ENCODE results near the gene SPINK5. TPM values are rescaled to one million over a fixed set of nuclear protein-coding genes. Genes with fewer than 3 reads are reported as not detected.

Gene SPINK5
- total RNA-seq, 6 experiments from 2014 or later: 0.10 to 0.26 TPM; not detected in 4

DNA sequence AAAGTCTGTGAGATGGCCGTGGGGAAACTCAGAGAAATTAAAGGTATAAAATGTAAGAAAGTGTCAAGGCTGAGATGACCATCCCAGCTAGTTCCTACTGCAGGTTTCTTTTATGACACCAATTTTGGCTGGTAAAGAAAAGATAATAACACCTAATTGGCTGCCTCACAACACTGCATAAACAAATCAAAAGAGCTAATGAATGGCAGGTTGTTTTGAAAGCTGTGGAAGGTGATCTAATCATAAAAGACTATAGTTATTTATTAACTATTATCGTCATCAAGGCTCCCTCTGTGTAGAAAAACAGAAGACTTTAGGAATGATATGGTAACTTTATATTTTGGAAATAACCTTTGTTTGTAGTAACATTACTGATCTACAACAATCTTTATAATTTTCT, 3.5 kb upstream of the SPINK5 start:
- Histone ChIP-seq H3K27me3 (no peaks in the 10 kb centered on the region), H3K36me3 (no peaks in the 10 kb centered on the region), H3K9me3 (no peaks in the 10 kb centered on the region), H3K4me1 (no peaks in the 10 kb centered on the region), H3K4me3 (no peak overlapping the region), H3K27ac (no peak overlapping the region)
- 40% methylated on average over 2 of the region's 2 CpGs for WGBS (ENCODE audit: insufficient coverage, low coverage, low lambda C conversion rate, missing lambda C conversion rate)
- ATAC-seq (no peak), DNase-seq (no peak)
- TF ChIP-seq, protein P1, sequence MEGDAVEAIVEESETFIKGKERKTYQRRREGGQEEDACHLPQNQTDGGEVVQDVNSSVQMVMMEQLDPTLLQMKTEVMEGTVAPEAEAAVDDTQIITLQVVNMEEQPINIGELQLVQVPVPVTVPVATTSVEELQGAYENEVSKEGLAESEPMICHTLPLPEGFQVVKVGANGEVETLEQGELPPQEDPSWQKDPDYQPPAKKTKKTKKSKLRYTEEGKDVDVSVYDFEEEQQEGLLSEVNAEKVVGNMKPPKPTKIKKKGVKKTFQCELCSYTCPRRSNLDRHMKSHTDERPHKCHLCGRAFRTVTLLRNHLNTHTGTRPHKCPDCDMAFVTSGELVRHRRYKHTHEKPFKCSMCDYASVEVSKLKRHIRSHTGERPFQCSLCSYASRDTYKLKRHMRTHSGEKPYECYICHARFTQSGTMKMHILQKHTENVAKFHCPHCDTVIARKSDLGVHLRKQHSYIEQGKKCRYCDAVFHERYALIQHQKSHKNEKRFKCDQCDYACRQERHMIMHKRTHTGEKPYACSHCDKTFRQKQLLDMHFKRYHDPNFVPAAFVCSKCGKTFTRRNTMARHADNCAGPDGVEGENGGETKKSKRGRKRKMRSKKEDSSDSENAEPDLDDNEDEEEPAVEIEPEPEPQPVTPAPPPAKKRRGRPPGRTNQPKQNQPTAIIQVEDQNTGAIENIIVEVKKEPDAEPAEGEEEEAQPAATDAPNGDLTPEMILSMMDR (IDR thresholded peaks at IDR 0.05): no peak
- TF ChIP-seq POLR2A (IDR thresholded peaks at IDR 0.05): no peak
- intact Hi-C loops (cut with DNase I): no loop called here

DNA sequence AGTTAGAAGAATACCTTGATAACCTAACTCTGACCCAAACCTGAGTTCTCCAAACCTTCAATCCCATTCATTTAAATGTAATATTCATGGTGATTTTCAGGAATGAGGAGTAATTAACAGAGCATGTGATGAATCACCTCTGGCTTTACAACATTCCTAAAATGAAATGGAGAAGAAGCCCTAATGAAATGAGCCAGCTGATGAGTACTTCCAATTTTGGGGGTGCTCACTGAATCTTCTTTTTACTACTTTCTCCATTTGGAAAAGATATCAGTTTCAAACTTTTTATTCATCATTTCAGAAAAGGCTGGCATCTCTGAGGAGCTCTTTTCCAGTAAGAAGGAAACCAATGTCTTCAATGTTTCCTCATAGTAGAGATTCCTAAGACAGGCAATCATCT, 2.9 kb upstream of the SPINK5 start:
- Histone ChIP-seq H3K27me3 (no peaks in the 10 kb centered on the region), H3K36me3 (no peaks in the 10 kb centered on the region), H3K4me1 (no peaks in the 10 kb centered on the region), H3K27ac (no peak overlapping the region), H3K9me3 (no peaks in the 10 kb centered on the region), H3K4me3 (no peak overlapping the region)
- ATAC-seq: no peak
- intact Hi-C loops (cut with DNase I): no loop called here
- TF ChIP-seq POLR2A (IDR thresholded peaks at IDR 0.05): no peak
- TF ChIP-seq, protein P1 (IDR thresholded peaks at IDR 0.05): no peak
- DNase-seq: no peak

DNA sequence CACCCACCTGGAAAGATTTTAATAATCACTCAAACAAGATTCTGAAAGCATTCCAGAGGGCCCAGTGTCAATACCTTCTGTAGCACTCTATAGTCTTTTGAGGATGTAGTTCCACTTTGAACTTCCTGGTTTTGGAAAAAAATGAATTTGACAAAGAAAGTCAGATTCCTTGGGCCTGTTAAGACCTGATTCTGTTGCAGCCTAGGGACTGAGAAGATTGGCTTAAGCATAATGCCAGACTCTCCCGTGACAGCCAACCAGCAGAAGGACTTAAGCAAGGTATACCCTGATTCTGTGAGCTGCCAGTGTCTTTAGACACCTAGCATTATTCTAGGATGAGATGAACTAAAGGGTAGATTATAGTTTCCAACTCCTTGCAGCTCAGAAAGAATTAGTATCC, 6.8 kb downstream of the SPINK5 start:
- intact Hi-C loops (cut with DNase I): no loop called here
- ATAC-seq (no peak), DNase-seq (no peak)
- TF ChIP-seq, protein P1 (IDR thresholded peaks at IDR 0.05): no peak
- TF ChIP-seq POLR2A (IDR thresholded peaks at IDR 0.05): no peak
- H3K9me3 ChIP-seq: no peaks in the 10 kb centered on the region
- H3K27ac ChIP-seq: no peak overlapping the region
- no peaks in the 10 kb centered on the region for H3K27me3 ChIP-seq
- H3K4me1 ChIP-seq: no peaks in the 10 kb centered on the region
- 64% methylated on average over 1 of the region's 1 CpG for WGBS (ENCODE audit: insufficient coverage, low coverage, low lambda C conversion rate, missing lambda C conversion rate)
- no peaks in the 10 kb centered on the region for H3K36me3 ChIP-seq
- H3K4me3 ChIP-seq: no peak overlapping the region

DNA sequence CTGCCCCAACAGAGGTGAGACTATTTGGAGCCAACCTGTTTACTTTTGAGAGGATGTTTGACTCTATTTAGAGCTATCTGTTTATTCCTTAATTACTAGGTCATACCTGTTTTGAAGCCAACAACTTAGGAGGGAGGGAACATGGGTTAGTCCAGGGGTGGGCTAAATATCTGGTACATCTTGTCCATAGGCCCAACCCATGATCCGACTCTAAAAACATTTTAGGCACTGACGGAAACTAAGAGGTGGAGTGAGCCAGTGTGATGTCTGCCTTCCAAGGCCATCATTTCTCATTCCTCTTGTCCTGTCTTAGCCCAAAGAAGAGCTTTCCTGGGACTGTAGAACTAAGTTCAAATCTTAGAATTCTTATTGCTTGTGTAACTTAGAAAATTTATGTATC, 8.4 kb downstream of the SPINK5 start:
- intact Hi-C loops (cut with DNase I): no loop called here
- H3K36me3 ChIP-seq: no peaks in the 10 kb centered on the region
- H3K4me1 ChIP-seq: no peaks in the 10 kb centered on the region
- no peaks in the 10 kb centered on the region for H3K9me3 ChIP-seq
- H3K27me3 ChIP-seq: no peaks in the 10 kb centered on the region
- WGBS (ENCODE audit: insufficient coverage, low coverage, low lambda C conversion rate, missing lambda C conversion rate): 69% methylated on average over 2 of the region's 2 CpGs
- ATAC-seq: no peak
- no peak overlapping the region for H3K27ac ChIP-seq
- DNase-seq: no peak
- TF ChIP-seq, protein P1 (IDR thresholded peaks at IDR 0.05): no peak
- TF ChIP-seq POLR2A (IDR thresholded peaks at IDR 0.05): no peak
- no peak overlapping the region for H3K4me3 ChIP-seq

DNA sequence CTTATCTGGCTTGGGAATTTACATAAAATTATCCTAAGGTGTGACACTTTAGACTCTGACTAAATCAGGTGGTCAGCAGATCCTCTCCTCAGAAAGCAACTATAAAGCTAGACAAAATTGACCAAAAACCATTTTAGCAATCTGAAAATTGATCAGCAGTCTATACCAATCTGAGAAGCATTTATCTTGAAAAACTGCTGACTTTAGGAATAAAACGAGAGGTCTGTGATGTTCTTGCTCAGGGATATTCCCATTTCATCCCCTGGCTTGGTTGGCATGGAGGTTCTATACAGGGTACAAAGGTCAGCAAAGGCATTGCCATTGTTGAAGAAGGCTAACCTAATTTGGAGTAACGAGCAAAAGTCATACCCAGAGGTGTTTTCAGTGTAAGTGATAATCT, 11.7 kb downstream of the SPINK5 start:
- no peak for TF ChIP-seq POLR2A (IDR thresholded peaks at IDR 0.05)
- TF ChIP-seq, protein P1 (IDR thresholded peaks at IDR 0.05): no peak
- Histone ChIP-seq H3K4me3 (no peak overlapping the region), H3K27me3 (no peaks in the 10 kb centered on the region), H3K36me3 (no peaks in the 10 kb centered on the region), H3K27ac (no peak overlapping the region), H3K9me3 (no peaks in the 10 kb centered on the region), H3K4me1 (no peaks in the 10 kb centered on the region)
- 45% methylated on average over 2 of the region's 2 CpGs for whole genome bisulfite sequencing (ENCODE audit: insufficient coverage, low coverage, low lambda C conversion rate, missing lambda C conversion rate)
- DNase-seq (no peak), ATAC-seq (no peak)
- intact Hi-C loops (cut with DNase I): no loop called here
